NCI-H1105 treated with DMSO at 0.1 percent for 48 hours (cell line): ENCODE measurements around the gene B4GALT1.

Source experiments
- DNase-seq: peaks from one replicate; lab custom pipeline; 2025; lab: John Stamatoyannopoulos, UW

The B4GALT1 gene

GRCh38 chr9:33139421-33140228 is 27.5 kb downstream of the B4GALT1 start:
- DNase-seq = no peak

- no peak for DNase-seq
Measured at GRCh38 chr9:33138768-33139167, 28.4 kb downstream of the B4GALT1 start.

GRCh38 chr9:33137781-33138264 is 29.3 kb downstream of the B4GALT1 start:
- no peak for DNase-seq

- no peak for DNase-seq
Measured at GRCh38 chr9:33136721-33137670, 30.1 kb downstream of the B4GALT1 start.

- DNase-seq = no peak
Measured at GRCh38 chr9:33135470-33135958, 31.6 kb downstream of the B4GALT1 start.

- no peak for DNase-seq
Measured at GRCh38 chr9:33135031-33135461, 32.1 kb downstream of the B4GALT1 start.

- no peak for DNase-seq
Measured at GRCh38 chr9:33133186-33133585, 34.0 kb downstream of the B4GALT1 start.

- no peak for DNase-seq
Measured at GRCh38 chr9:33131790-33132772, 35.1 kb downstream of the B4GALT1 start.

DNA sequence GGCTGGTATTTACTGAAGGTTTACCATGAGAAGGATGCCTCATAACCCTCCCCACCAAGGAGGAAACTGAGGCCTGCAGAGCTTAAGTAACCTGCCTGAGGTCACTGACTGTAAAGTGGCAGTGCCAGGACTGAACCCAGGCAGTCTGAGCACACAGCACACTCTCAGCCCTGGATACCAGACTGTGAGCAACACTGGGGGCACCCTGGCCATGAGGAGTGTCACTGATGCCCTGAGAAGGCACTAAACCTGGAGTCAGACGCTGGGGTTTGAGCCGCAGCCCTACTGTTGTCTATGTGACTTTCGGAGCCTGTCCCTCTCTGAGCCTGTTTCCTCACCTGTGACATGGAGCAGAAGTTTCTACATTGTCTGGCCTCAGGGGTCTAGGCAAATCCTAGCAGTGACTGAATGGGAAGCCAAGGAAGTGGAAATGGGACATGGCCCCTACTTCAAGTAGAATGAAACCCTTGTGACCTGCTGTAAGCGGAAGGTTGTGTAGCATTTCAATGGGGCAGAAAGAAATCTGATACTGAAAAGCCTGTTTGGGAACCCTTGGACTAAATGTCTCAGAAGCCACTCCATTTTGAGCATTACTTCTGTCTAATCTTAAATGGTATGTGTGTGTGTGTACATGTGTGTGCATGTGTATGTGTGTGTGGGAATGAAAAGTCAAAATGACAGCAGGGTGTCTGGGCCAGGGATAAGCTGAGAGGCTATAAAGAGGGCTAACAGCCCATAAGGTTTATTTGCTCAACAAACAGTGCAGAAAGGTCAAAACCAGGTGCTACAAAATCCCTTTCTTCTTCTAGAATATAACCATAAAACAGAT is 36.0 kb downstream of the B4GALT1 start:
- no peak for DNase-seq

DNA sequence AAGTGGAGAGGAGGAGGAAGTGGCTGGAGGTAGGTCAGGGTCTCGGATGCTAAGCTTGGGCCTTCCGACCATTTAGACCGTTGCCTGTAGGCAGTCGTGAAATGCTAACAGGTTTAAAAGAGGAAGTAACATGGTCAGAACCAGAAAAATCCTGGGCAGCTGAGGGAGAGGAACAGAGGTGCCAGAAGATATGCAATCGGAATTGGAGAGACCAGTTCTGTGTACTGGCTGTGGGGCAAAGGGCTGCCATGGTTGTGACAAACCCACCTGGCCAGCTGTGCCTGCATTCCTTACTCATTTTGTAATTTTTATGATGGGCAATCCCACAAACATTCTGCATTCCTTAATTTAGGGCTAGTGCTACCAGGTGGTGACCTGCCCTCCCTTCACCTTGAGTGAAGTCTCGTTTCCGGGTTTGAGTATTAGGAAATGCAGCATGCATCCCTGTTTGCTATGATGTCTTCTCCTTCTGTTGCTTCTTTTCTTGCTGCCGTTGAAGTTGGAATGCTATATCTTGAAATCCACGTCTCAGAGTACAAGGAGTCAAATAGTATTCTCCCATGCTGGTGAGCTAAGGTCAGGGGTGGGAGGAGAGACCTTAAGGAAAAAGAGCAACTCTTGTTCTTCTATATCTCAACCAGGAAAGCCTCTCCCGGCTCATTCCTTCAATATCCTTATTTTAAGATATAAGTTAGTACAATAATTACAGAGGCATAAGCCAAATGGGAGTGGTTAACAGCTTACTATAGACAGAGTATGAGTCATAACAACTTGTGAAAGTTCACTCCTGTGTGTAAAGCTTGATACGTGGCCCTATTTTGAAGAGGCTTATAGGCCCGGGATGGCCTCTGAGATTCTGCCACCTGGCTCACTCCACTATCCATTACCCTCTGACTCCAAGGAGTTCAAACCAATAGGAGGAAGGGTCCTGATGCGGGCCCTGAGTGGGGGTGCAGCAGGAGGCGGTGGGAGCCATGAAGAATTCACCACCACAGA is 37.0 kb downstream of the B4GALT1 start:
- no peak for DNase-seq

DNA sequence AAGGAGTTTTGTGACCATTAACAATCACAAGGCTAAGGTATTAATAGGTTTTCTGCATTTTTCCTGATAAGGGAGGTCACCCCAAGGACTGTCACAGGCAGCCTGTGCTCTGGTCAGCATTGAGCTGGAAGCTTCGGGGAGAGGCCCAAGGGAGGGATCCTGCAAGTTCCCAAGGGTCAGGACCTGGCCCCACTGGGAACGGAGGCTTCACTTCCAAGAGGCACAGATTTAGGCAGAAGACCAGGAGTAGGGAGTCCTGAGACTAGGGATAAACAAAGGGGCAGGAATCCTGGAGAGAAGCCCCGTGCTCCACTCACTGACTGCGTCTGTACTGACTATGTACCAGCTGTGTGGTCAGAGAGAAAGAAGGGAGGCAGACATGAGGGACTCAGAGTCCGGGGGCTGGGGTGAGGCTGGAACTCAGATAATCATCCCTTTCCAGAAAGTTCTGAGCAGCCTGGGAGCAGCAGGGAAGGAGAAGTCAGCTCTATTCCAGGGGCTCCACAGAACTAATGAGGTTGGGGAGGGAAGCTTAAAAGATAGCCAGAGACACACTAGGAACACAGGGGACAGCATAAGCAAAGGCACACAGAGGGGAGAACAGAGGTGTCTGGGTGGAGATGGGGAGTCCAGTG is 37.8 kb downstream of the B4GALT1 start:
- DNase-seq = no peak

DNA sequence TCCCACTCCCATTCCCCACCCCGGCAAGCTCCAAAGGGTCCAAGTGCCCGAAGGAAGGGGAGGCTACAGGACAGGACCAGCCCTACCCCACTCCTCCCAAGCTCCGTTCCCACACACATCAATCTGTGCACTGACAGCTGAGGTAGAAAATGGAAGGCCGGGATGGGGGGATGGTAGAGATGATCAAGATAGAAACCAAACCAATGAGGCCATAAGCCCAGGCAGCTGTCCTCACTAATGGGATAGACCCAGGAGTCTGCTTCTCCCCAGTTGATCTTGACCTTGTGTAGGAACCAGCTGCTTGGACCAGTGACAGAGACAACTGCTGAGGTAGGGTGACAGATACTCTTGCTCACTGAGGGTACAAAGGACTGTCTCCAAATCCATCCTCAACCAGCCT is 38.6 kb downstream of the B4GALT1 start:
- no peak for DNase-seq

DNA sequence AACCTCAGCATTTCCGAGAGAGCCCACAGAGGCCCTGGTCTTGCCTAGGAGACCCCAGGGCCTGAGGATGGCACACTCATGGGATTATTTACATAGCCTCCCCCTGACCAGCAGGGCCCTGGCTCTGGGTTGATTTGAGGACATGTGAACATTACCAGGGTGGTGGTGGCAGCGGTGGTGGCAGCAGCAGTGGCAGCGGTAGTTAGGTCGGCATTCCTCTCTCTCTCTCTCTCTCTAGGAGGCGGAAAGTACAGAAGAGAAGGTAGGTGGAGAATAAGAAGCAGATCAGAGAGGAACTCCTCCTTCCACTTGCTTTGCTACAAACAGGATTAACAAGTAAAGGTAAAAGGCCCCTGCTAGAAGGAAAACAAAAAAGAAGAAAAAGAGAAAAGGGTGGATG is 39.3 kb downstream of the B4GALT1 start:
- DNase-seq = no peak

DNA sequence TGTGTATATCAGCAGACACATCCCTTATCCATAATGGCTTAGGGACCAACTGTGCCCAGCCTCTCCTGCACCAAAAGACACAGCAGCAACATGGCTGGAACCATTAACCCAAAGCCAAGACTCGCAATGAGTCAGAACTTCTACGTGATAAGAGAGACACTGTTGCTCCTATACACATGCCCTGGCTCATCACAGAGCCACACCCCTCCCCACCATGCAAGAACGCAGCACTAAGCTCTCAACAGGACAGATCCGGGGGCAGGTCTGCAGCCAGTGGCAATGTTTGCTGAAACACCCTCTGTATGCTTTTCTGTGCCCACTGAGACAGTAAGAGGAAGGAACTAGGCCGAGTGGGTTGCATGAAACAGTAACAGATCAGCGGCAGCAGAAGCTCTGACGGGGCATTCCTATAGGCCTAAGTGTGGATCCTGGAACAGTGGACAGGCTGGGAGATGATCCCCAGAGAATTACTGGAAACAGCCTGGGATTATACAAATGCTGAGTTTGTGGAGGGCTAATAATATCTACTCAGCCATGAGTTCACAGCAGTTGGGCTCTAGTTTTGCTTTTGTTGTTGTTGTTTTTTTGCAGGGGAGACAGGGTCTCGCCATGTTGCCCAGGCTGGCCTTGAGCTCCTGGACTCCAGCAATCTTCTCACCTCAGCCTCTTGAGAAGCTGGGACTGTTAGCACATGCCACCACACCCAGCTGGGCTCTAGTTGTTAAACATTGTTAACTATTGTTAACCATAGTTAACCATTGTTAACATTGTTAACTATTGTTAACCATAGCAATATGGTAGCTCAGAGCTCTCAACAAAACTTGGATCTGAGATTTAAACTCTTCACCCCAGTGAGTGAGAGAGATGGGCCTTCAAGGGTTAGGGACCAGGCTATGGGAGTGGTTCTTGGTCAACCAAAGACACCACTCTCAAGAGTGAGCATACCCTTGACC is 41.0 kb downstream of the B4GALT1 start:
- DNase-seq = no peak

GRCh38 chr9:33125461-33125860 is 41.7 kb downstream of the B4GALT1 start:
- DNase-seq = no peak

- DNase-seq = no peak
Measured at GRCh38 chr9:33124751-33125381, 42.3 kb downstream of the B4GALT1 start.

- DNase-seq = no peak
Measured at GRCh38 chr9:33124046-33124445, 43.1 kb downstream of the B4GALT1 start.
